ENCODE data around the gene COMMD9.

- TF ChIP-seq EZH2 (optimal IDR thresholded peaks at IDR 0.05; ENCODE audit: low read depth, low read length): no peak
- no peak for TF ChIP-seq EZH2phosphoT487 (IDR thresholded peaks at IDR 0.05; ENCODE audit: low read length)
These were observed 58.2 kb downstream of the COMMD9 start for GRCh38 chr11:36230779-36231699.

All from MM.1S (cell line).